ENCODE results near the gene SLC26A9.

DNA sequence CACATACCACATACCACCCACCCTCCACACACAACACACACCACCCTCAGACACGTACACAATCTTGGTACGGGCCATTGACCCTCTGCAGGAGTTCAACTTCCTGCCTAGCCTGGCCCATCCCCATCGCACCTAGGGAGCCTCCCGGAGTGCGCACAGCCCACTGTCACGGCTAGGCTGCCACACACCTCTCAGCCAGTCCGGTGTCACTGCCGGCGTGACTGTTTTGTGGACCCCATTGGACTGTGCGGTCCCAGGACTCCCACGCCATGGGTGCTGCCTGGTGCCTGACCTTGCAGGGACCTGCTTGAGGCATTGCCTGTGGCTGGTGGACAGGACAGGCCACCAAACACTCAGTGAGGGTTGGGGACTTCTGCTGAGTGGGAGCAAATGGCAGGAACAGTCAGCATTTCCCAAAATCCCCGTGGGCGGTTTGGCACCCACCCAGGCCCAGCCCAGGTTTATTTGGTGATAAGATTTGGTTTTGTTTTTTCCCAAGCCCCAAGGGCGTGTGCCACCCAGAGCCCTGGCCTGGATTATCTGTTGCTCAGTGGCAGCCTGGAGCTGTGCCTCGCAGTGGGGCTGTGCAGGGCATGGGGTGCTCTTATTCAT is 32.2 kb upstream of the SLC26A9 start:
- TF ChIP-seq, protein P1, sequence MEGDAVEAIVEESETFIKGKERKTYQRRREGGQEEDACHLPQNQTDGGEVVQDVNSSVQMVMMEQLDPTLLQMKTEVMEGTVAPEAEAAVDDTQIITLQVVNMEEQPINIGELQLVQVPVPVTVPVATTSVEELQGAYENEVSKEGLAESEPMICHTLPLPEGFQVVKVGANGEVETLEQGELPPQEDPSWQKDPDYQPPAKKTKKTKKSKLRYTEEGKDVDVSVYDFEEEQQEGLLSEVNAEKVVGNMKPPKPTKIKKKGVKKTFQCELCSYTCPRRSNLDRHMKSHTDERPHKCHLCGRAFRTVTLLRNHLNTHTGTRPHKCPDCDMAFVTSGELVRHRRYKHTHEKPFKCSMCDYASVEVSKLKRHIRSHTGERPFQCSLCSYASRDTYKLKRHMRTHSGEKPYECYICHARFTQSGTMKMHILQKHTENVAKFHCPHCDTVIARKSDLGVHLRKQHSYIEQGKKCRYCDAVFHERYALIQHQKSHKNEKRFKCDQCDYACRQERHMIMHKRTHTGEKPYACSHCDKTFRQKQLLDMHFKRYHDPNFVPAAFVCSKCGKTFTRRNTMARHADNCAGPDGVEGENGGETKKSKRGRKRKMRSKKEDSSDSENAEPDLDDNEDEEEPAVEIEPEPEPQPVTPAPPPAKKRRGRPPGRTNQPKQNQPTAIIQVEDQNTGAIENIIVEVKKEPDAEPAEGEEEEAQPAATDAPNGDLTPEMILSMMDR (IDR thresholded peaks at IDR 0.05): no peak
- no peak for TF ChIP-seq POLR2A (IDR thresholded peaks at IDR 0.05)
